SK-N-SH treated with all-trans-retinoic acid at 6 μM for 48 hours (cell line): ENCODE measurements around the gene NEDD4.
"Not testable (repeated sequence)": the region's sequence is repeated elsewhere in the genome, so short reads cannot be mapped to it uniquely, and the experiment has no call there.

Experiments used
- ARNTL ChIP-seq: fragments of 450-650 bp; formaldehyde crosslinking; IDR thresholded peaks from 2 replicates; pipeline ENCODE4 v1.5.0; 2020; ENCODE audit warnings: low read depth, mild to moderate bottlenecking, moderate library complexity, borderline replicate concordance
- CREB5 ChIP-seq: fragments of 250-450 bp; sonication (Bioruptor Pico); IDR thresholded peaks from 2 replicates; pipeline ENCODE4 v1.5.1; 2020; ENCODE audit warnings: low read depth, mild to moderate bottlenecking, moderate library complexity
- PATZ1 ChIP-seq: fragments of 250-450 bp; sonication (Bioruptor Pico); IDR thresholded peaks from 2 replicates; pipeline ENCODE4 v1.8.0; 2020; ENCODE audit warnings: mild to moderate bottlenecking, moderate library complexity, borderline replicate concordance

GRCh38 chr15:55952501-55953274 lies 40.7 kb downstream of the NEDD4 start:
- not testable (repeated sequence) for TF ChIP-seq ARNTL; CREB5; PATZ1 (CRISPR knock-in tag)
